Mucosa of gallbladder (tissue), 1 donor: ENCODE results near the gene BAHD1. TPM values are rescaled to one million over a fixed set of nuclear protein-coding genes. Genes with fewer than 3 reads are reported as not detected.
"Not testable (repeated sequence)": the region's sequence is repeated elsewhere in the genome, so short reads cannot be mapped to it uniquely, and the experiment has no call there.

ENCODE experiments used
- DNase-seq: peaks from one replicate; pipeline ENCODE4 v3.0.0-alpha.2; 2020; ENCODE audit warnings: low spot score
- total RNA-seq: library from RNA; stranded (reverse); gene quantifications from one replicate; pipeline ENCODE4 v1.2.1, GENCODE V29; 2021
- donor health status: DM: no; HTN: no; CAD: no.

Gene BAHD1
- total RNA-seq, 1 donor from 2014 or later: 33.1 TPM

DNA sequence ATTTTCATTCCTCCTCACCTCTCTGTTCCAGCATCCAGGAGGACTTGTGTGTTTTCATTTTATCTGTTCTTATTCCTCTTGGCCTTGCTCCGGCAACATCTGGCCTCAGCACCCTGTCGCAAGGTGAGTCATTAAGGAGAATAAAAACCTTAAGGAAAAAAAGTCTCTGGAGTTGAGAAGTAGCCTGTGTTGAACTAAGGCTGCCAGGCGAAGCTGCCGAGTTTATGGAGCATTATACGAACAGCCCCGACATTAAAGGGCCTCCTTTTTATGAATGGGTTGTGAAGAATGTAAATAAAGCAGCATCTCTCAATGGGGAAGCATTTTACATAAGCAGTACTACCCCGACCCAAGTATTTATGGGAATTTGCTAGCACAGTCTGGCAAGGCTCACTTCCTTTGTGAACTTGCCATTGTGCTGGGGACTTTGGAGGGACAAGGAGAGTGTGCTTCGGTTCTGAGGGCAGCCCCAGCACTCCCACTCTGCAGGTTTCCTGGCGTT is 4.7 kb downstream of the BAHD1 start:
- DNase-seq: no peak

DNA sequence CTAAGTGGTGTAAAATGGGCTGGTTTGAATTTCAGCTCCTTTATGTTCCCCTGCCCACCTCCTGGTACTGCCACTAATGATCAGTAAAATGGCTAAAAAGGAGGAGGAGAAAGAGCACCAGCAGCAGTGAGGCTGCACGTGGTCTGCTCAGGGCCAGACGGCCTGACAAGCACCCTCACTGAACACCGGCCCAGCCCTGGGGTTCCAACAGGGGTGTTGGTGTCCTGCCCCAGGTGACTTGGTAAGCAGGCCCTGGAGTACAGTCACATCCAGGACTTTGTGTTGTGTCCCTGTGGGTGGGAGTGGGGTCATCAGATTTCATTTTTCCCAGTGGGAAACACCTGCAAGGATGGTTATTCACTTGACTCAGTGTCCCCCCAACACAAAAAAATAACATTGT is 5.4 kb downstream of the BAHD1 start:
- no peak for DNase-seq

DNA sequence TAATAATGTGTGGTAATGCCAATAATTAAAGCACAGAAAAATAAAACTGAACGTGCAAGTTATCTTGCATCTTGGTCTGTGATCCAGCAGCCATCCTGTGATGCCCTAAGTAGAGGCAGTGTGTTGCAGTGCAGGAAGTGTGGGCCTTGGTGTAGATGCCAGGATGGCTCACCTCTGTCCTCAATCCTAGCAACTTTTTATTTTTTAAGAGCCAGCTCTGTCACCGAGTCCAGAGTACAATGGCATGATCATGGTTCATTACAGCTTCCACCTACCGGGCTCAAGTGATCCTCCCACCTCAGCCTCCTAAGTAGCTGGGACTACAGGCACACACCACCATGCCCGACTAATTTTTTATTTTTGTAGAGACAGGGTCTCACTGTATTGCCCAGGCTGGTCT is 7.6 kb downstream of the BAHD1 start:
- no peak for DNase-seq

DNA sequence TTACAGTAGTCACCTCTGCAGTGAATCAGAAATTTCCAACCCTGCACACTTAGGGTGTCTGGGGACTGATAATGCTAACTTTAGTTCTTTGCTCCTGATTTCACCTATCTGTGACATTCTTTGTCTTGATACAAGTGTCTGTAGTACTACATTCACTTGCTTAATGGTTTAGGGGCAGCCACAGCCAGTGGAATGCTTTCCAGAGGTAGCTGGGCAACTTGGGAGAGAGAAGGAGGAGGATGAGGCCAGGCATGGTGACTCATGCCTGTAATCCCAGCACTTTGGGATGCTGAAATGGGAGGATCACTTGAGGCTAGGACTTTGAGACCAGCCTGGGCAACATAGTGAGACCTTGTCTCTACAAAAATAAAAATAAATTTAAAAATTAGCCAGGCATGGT is 8.5 kb downstream of the BAHD1 start:
- DNase-seq: no peak

DNA sequence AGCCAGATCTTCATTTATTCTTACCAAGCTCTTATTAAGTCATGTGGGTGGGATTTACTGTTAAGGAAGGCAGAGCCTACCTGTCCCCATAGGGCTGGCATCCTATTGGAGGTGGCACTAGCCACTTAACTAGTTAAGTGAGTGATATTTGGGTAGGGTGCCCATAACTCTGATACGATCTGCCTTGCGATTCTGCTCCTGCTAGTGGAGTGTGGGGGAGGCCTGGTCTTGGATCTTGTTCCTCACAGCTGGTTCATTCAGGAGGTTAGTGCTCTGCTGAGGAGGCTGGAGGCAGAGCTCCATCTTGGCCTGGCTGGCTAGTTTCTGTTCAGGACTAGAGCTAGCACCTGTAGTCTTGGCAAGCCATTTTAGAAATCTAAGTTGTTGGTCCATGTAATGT is 9.3 kb downstream of the BAHD1 start:
- DNase-seq: no peak

DNA sequence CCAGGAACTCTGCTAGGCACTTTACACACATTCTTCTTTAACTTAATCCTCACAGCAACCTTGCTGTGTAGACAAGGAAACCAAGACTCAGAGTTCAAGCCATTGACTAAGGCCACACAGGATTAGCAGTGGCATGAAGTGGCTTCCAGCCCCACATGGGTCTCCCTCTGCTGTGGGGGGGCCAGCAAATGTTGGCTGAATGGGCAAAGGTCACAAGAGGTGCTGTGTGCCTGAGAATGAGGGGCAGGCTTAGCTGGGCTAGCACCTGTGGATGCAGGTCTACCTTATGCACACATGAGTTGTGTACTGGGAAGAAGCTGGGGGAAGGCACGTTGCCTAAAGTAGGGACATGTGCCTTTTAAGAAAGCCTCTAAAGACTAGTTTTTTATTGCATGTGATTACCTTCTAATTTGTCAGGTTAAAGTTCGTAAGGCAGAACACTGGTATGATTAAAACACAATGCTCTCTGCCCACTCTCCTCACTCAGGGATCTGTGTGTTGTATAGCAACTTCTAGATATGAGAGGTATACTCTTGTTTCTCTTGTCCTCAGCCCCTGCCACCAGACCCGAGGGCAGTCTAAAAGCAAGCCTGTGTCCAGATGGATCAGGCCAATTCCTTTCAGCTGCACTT is 10.9 kb downstream of the BAHD1 start:
- DNase-seq: no peak

DNA sequence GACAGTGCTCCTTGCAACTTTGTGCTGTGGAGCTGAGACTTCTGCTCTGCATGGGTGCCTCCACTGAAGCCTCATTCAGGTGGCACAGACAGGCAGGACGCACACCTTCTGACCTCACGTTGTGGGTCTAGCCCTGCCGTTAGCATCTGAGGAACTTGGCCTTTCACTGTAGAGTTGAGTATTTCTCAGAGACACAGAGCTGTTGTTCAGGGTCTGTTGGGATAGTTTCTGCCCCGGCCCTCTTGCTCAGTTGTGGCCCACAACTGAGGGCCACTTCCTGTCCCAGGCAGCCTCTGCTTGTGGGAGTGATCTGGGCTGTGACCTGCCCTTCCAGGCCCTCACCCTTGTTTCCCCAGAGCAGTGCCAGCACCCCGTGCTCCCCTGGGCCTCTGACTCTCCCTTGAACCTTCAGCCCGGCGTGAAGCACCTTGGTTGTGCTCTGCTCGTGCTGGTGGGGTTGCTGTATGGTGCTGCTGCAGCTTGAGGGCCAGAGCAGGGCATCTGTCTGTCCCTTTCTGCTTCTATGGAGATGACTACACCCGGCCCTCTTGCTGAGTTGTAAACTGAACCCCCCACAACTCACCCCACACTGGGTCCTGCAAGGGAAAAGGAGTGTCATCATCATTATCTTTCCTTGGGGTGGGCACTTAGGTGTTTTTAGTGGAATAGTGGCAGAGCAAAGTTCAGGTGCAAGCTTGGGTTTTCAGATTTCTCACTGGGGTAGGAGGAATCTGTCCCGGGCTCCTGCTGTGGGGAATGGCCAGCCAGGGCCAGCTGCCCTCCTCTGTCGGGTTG is 11.7 kb downstream of the BAHD1 start:
- DNase-seq: no peak

DNA sequence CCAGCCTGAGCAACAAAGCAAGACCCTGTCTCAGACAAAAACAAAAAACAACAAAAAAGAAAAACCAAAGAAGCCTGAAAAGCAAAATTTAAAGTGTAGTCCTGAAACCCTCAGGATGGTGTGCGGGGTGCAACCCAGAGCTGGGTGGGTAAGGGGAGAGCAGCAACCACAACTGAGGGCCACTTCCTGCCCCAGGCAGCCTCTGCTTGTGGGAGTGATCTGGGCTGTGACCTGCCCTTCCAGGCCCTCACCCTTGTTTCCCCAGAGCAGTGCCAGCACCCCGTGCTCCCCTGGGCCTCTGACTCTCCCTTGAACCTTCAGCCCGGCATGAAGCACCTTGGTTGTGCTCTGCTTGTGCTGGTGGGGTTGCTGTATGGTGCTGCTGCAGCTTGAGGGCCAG is 13.2 kb downstream of the BAHD1 start:
- DNase-seq: not testable (repeated sequence)

DNA sequence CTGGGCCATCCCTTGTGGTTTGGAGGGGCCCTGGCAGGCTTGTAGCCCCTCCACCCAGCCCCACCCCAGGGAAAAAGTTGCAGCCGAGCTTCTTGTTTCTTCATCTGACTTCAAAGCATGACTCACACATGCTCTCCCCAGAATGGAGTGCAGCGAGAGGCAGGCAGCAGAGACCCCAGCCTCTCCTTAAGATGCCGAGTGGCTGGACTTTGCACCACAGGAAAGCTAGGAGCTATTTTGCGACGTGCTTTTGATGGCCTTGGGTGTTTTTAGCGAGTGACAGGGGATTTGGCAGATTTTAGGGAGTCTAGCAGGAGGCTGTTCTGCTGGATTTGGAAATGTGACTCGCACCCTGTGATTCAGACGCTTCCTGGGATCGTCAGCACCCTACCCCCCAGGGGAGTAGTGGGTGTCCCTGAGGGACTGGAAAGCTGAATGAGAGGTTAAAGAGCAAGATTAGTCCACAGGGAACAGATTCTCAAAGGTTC is 14.2 kb downstream of the BAHD1 start:
- no peak for DNase-seq

DNA sequence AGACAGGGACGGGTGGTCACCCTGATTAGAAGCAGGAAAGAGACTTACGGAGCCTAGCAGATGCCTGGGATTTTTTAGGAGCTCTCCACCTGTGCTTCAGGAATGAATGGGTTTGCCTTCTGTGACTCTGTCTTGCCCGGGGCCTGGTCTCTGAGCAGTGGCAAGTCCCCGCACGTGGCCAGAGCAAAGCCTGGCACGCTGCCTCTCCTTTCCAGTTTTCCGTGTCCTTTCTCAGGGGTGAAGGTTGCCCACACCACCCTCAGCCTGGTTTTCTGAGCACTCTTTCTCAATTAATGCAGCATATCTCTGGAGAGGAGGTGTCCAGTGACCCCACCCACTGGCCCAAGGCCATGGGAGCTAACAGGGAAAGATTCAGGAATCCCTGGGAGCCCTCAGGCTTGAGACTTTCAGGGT is 15.6 kb downstream of the BAHD1 start:
- DNase-seq: no peak

DNA sequence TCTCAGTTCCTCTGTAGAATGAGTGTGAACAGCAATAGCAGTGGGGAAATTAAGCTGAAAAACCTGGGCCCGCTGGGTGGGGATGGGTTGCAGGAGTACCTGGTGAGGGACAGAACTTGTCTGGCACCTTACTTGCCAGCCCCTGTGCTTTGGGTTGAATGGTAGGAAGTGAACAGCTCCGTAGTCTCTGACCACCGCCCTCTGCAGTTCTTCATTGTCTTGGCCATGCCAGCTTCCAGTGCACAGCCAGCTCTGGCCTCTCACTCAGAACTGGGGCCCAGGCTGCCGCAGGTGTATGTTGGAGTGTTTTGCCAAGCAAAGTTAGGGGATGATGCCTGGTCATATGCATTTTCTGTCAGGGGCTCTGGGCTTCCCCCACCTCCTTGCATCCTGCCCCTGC is 16.0 kb downstream of the BAHD1 start:
- DNase-seq: no peak

DNA sequence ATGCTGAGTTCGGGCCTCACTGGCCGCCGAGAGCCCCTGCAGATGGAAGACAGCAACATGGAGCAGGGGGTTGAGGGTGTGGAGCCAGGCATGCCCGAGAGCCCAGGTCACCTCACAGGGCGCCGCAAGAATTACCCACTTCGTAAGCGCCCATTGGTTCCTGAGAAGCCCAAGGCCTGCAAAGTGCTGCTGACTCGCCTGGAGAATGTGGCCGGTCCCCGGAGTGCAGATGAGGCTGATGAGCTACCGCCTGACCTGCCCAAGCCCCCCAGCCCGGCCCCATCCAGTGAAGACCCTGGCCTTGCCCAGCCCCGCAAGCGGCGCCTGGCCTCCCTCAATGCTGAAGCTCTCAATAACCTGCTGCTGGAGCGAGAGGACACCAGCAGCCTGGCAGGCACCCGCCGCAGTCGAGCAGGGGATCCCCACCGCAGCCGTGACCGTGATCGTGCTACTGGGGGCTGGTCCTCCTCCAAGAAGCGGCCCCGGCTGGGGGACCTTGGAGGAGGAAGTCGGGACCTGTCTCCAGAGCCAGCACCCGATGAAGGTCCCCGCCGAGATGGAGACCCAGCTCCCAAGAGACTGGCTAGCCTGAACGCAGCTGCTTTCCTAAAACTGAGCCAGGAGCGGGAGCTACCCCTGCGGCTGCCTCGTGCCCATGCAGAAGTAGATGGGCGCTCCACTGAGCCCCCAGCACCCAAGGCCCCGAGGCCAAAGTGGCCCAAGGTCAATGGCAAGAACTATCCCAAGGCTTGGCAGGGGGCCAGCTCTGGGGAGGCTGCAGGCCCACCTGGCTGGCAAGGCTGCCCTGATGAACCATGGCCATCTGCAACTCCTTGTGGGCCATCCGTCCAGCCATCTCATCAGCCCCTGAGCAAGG is 18.0 kb downstream of the BAHD1 start:
- DNase-seq: no peak

DNA sequence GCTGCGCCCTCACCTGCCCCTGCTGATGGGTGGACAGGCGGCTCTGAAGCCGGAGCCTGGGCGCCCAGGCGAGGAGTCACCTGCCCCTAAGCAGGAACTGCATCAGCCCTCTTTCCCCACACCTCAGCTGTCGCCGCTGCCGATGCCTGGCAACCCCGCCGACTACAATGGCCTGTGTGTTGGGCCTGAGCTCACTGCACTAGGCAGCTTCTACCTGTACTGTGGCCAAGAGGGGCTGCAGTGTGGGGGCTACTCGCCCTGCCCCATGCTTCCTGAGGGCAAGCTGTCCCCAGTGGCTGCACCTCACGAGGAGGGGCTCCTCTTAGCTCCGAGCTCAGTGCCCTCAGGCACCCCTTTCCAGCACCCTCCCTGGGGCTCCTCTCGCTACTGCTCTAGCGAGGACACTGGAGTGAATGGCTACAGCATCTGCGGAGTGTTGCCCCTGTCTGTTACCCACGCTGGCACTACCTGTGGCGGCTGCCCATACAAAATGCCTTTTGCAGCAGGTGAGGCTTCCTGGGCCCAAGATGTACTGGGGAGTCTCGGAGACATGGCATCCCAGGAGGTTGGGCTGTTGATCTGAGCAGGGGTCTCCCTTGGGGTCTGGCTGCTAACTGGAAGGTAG is 18.8 kb downstream of the BAHD1 start:
- no peak for DNase-seq

DNA sequence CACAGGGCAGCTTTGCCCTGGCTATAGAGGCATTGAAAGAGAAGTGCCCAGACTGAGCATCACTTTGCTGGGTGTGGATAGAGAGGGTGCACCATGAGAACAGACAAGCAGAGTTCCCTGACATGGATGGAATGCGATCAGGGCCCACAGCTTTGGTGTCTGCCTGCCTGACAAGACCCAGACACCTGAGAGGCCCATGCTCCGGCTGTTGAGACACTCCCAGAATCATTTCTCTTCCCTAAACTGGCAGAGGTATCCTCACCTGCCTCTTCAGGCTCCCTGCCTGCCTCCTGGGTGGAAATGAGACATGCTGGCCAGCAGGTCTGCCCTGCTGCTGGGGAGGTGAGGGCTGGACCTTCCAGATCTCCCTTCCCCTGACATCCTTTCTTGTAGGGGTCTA is 19.7 kb downstream of the BAHD1 start:
- DNase-seq: no peak

DNA sequence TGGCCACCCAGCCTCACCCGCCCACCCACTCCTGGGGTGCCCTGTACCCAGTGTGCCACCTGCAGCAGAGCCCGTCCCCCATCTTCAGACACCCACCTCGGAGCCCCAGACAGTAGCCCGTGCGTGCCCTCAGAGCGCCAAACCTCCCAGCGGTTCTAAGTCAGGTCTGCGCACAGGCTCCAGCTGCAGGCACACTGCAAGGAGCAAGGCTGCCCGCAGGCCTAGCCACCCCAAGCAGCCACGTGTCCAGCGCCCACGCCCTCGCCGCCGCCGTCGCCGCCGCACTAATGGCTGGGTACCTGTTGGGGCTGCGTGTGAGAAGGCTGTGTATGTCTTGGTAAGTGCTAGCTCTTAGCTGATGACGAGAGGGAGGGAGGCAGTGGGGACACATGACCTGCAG is 21.2 kb downstream of the BAHD1 start:
- DNase-seq: no peak

DNA sequence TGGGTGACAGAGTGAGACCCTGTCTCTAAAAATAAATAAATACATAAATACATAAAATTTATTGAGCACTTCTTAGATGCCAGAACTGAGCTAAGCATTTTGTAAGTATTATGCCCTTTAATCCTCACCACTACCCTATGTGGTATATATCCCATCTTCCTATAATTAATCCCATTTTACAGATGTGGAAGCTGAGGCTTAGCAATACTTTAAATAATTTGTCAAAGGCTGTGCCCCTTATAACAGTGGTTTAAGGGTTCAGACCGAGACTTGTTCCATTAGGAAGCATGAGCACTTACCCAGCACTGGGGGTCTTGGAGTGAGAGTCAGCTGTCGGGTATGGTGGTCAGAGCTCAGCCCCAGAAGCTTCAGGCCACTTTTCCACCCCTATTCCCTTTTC is 22.5 kb downstream of the BAHD1 start:
- no peak for DNase-seq

DNA sequence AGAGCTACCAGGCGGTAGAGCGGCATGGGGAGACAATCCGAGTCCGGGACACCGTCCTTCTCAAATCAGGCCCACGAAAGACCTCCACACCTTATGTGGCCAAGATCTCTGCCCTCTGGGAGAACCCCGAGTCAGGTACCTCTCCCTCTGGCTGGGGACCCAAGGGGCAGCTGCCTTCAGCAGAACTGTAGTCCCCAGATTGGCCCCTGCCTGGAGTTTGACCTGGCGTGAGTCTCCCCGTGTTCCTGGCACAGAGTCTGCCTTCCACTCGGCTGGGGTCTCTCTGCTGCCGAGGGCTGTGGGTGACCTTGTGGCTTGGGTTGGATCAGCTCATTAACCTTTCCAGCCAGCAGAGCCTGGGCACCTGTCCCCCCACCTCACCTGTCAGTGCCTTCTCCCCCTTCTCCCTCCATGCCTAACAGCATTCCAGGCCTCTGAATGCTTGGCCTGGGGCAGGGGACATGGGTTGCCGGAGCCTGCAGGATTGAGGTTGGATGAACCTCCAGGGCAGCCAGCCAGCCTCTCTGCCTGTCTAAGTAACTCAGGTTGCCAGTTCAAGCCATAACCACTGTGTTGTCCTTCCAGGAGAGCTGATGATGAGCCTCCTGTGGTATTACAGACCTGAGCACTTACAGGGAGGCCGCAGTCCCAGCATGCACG is 23.3 kb downstream of the BAHD1 start:
- no peak for DNase-seq

DNA sequence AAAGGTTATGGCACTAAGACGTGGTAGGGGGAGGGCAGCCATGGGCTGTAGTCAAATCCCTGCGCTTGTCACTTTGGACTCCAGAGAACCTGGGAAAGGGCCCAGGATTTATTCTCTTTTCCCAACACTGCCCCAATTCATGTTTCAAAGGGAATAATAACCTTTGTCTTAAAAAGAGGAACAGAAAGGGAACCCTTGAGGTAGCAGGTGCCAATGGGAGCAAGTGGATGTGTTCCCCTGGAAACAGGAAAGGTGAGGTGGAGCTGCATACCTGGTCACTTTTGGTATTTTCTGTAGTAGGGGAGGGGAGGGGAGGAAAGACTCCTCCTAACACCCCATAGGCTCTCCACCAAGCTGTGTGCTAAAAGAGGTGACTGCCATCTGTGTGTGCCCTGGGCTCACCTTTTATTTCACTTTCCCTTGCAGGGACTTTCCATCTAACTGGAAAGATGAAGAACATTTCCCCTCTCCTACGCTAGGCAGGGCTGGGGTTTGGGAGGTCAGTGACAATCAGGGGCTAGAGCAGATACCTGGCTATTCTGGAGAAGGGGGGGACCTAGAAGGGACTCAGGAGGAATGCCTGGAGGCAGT is 23.9 kb downstream of the BAHD1 start:
- no peak for DNase-seq

DNA sequence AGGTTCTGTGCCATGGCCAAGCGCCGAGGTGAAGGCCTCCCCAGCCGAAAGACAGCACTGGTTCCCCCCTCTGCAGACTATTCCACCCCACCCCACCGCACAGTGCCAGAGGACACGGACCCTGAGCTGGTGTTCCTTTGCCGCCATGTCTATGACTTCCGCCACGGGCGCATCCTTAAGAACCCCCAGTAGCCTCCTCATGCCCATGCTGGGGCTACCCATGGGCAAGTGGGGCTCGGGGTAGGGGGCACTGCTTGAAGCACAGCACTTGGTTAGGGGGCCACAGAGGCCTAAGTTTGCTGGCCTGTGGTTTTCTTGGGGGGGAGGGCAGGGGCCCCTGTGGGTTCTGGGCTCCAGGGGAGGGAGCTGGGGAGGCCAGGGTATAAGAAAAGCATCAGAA is 25.2 kb downstream of the BAHD1 start:
- no peak for DNase-seq

DNA sequence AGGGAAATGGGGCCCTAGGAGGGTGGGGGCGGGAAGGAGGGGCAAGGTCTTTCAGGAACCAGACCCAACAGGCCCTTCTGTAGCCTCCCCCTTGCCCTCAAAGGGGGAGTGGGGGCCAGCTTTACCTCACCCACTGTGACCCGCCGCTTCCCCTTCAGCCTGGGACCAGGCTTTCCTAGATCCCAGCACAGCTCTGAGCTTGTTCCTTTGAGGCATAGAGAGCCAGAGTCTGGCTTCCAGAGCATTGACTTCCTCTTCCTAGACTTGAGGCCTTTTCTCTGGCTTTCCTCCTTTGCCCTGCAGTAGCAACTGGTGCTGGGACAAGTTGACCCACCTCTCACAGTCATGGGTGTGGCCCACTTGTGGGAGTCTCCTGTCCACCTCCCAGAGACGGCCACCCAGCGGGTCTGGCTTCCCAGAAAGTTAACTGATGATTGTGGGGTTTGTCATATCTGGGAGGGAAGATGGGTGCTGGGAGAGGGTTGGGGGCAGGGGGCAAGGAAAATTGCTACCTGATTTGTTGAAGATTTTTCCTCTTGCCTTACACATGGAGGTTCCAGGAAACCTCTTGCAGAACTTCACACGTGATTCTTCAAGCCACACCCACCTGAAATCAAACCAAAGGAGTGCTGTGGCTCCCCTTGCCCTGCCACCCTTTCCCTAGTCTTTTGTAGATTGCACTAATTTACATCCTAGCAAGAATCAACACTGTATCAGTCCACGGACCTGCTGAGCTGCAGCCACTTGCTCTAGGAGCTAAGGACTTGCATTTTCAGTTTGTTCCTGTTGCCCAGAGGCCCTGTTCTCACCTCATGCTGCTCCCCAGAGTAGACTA is 25.9 kb downstream of the BAHD1 start:
- no peak for DNase-seq
